Progenitor cell of endocrine pancreas (in vitro differentiated cells): ENCODE results near the gene C2CD2L. TPM values are rescaled to one million over a fixed set of nuclear protein-coding genes. Genes with fewer than 3 reads are reported as not detected.

Experiments
- DNase-seq: peaks from one replicate; pipeline ENCODE4 v3.0.0; 2021; ENCODE audit warnings: low spot score; ENCODE audit not compliant: unreplicated experiment
- H3K27ac Mint-ChIP-seq: 2 replicates; pipeline ENCODE4 v1.8.0; 2021; ENCODE audit warnings: mild to moderate bottlenecking, moderate library complexity, mixed read lengths
- H3K27me3 Mint-ChIP-seq: 2 replicates; pipeline ENCODE4 v1.8.0; 2021; ENCODE audit warnings: mixed read lengths
- H3K36me3 Mint-ChIP-seq: 2 replicates; pipeline ENCODE4 v1.8.0; 2022; ENCODE audit warnings: mixed read lengths; ENCODE audit not compliant: insufficient read depth
- H3K4me1 Mint-ChIP-seq: 2 replicates; pipeline ENCODE4 v1.8.0; 2021; ENCODE audit warnings: low read depth, mixed read lengths
- H3K4me3 Mint-ChIP-seq: 2 replicates; pipeline ENCODE4 v1.8.0; 2021; ENCODE audit warnings: low read depth, mild to moderate bottlenecking, moderate library complexity, mixed read lengths
- H3K9me3 Mint-ChIP-seq: 2 replicates; pipeline ENCODE4 v1.8.0; 2021; ENCODE audit warnings: low read depth, mixed read lengths
- total RNA-seq: library from RNA; stranded (reverse); gene quantifications from 2 replicates; pipeline ENCODE4 v1.2.1, GENCODE V29; 2021
- TF ChIP-seq, protein P1 (sequence below): fragments of 200-600 bp; sonication (generic); IDR thresholded peaks from one replicate; pipeline ENCODE4 v1.5.0; 2021; ENCODE audit warnings: antibody characterized with exemption, mild to moderate bottlenecking; ENCODE audit not compliant: unreplicated experiment

Gene C2CD2L
- total RNA-seq, 1 donor from 2014 or later, result 7.3 TPM

DNA sequence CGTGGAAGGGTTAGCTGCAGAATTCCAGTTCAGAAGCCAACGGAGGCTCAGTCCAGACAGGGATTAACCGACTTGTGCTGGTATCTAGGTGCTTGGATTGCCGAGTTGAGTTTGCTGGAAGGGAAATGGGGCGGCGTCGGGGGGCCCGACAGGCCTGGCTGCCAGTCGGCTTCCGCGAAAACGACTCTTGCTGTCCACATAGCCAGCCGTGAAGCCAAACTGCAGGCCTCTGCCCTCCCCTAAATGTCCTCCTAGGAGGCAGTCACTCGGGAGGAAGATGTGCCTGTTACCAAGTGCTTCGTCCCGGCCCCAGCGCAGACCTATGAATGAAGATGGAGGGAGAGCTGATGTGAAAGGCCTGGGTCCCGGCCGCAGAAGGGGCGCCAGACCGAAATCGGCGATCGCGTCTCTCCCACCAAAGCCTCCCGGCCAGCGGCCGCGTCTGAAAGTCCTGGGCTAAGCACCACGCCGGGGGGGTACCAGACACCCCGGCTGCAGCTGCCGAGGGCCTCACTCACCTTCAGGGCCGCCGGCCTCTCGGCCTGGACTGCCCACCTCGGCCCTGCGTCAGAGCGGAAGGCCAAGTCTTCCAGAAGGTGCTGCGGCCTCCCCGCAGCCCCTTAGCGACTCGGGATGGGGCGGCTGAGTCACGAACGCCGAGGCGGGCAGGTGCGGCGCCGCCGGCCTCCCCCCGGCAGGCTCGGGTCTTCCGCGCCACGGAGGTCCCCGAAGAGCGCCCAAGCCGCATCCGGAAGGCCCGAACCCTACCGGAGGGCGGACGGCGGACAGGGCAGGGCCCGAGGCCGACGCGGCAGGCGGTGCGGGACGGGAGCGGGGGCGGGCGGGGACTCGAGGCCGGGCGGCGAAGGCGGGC is 13.0 kb upstream of the C2CD2L start:
- TF ChIP-seq, protein P1, sequence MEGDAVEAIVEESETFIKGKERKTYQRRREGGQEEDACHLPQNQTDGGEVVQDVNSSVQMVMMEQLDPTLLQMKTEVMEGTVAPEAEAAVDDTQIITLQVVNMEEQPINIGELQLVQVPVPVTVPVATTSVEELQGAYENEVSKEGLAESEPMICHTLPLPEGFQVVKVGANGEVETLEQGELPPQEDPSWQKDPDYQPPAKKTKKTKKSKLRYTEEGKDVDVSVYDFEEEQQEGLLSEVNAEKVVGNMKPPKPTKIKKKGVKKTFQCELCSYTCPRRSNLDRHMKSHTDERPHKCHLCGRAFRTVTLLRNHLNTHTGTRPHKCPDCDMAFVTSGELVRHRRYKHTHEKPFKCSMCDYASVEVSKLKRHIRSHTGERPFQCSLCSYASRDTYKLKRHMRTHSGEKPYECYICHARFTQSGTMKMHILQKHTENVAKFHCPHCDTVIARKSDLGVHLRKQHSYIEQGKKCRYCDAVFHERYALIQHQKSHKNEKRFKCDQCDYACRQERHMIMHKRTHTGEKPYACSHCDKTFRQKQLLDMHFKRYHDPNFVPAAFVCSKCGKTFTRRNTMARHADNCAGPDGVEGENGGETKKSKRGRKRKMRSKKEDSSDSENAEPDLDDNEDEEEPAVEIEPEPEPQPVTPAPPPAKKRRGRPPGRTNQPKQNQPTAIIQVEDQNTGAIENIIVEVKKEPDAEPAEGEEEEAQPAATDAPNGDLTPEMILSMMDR, result no peak

GRCh38 chr11:119094816-119095065 is 12.4 kb upstream of the C2CD2L start:
- TF ChIP-seq, protein P1, result peak; percentile 73
- Mint-ChIP-seq H3K4me1 (peaks cover 14% of the 10 kb centered on the region), H3K9me3 (no peaks in the 10 kb centered on the region), H3K27me3 (no peaks in the 10 kb centered on the region), H3K36me3 (peaks cover 25% of the 10 kb centered on the region), H3K27ac (peak overlapping the region; percentile 97), H3K4me3 (peak overlapping the region; percentile 90)
- DNase-seq, result no peak

More for the DNA sequence above, 13.0 kb upstream of the C2CD2L start:
- Mint-ChIP-seq H3K9me3 (no peaks in the 10 kb centered on the region), H3K36me3 (peaks cover 25% of the 10 kb centered on the region), H3K27me3 (no peaks in the 10 kb centered on the region), H3K4me3 (peak overlapping the region; percentile 90), H3K4me1 (peaks cover 14% of the 10 kb centered on the region), H3K27ac (peak overlapping the region; percentile 97)
- DNase-seq, result peak; percentile 33

- peak overlapping the region; percentile 97 for H3K27ac Mint-ChIP-seq
- H3K4me3 Mint-ChIP-seq, result peak overlapping the region; percentile 90
- H3K27me3 Mint-ChIP-seq, result no peaks in the 10 kb centered on the region
- peak; percentile 98 for DNase-seq
- H3K4me1 Mint-ChIP-seq, result peaks cover 16% of the 10 kb centered on the region
- H3K36me3 Mint-ChIP-seq, result peaks cover 25% of the 10 kb centered on the region
- TF ChIP-seq, protein P1, result no peak
- H3K9me3 Mint-ChIP-seq, result no peaks in the 10 kb centered on the region
Measured at GRCh38 chr11:119095066-119095880, 11.9 kb upstream of the C2CD2L start.

DNA sequence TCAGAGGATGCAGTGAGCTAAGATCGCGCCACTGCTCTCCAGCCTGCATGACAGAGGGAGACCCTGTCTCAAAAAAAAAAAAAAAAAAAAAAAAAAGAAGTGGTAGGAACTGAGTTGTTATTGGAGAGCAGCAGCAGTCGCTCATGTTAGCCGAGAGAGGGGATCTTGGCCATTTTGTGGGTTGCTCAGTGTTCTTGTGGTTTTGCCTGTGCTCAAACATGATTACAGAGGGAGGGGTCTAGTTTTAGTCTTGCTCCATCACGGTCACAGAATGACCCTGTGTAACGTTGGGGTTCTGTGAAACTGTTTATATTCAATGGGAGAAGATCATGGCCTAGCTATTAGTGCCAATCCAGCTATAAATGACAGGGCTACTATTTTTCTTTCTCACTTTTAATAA is 7.4 kb upstream of the C2CD2L start:
- Mint-ChIP-seq H3K9me3 (no peaks in the 10 kb centered on the region), H3K4me3 (peak overlapping the region; percentile 78), H3K4me1 (peaks cover 16% of the 10 kb centered on the region), H3K36me3 (peaks cover 20% of the 10 kb centered on the region), H3K27ac (peak overlapping the region; percentile 73), H3K27me3 (no peaks in the 10 kb centered on the region)
- TF ChIP-seq, protein P1, result no peak
- no peak for DNase-seq

GRCh38 chr11:119100246-119100970 is 6.7 kb upstream of the C2CD2L start:
- DNase-seq, result no peak
- H3K36me3 Mint-ChIP-seq, result peaks cover 20% of the 10 kb centered on the region
- no peaks in the 10 kb centered on the region for H3K9me3 Mint-ChIP-seq
- TF ChIP-seq, protein P1, result peak; percentile 17
- peak overlapping the region; percentile 78 for H3K4me3 Mint-ChIP-seq
- peaks cover 16% of the 10 kb centered on the region for H3K4me1 Mint-ChIP-seq
- peak overlapping the region; percentile 99 for H3K27ac Mint-ChIP-seq
- no peaks in the 10 kb centered on the region for H3K27me3 Mint-ChIP-seq
